PC-9 (cell line): ENCODE results near the gene CIBAR2. TPM values are rescaled to one million over a fixed set of nuclear protein-coding genes. Genes with fewer than 3 reads are reported as not detected.

Experiments
- BruUV-seq: library from RNA; stranded (reverse); fragments of 400-500 nt; replicated peaks from 2 replicates; lab custom pipeline; 2021; lab: Mats Ljungman, UMichigan
- CTCF ChIA-PET: fragments of 300-600 bp; sonication (Branson Sonifier 250); formaldehyde crosslinking; loops from one replicate; lab custom pipeline; 2022; ENCODE audit warnings: antibody characterized with exemption; lab: Charles Lee
- POLR2A ChIA-PET: fragments of 300-600 bp; sonication (Branson Sonifier 250); formaldehyde crosslinking; loops from one replicate; lab custom pipeline; 2022; ENCODE audit warnings: antibody characterized with exemption; ENCODE audit not compliant: unreplicated experiment; lab: Charles Lee
- DNase-seq, 2 experiments: peaks; one replicate each; pipeline versions ENCODE4 v3.0.0 to v3.0.0-alpha.2; 2015 to 2022; ENCODE audit warnings: mixed read lengths in 1 of 2
- H2AFZ ChIP-seq: fragments of 200-600 bp; sonication (generic); 2 replicates; pipeline ENCODE4 v1.8.1; 2017; ENCODE audit warnings: antibody characterized with exemption
- H3F3A ChIP-seq: fragments of 200-600 bp; sonication (generic); 2 replicates; pipeline ENCODE4 v1.8.1; 2017; ENCODE audit warnings: antibody characterized with exemption, mild to moderate bottlenecking, low read depth; ENCODE audit not compliant: insufficient read depth
- H3K27ac ChIP-seq: fragments of 200-600 bp; sonication (generic); 2 replicates; pipeline ENCODE4 v1.6.1; 2016; ENCODE audit warnings: mixed run types
- H3K27me3 ChIP-seq: fragments of 200-600 bp; sonication (generic); 2 replicates; pipeline ENCODE4 v1.6.1; 2016; ENCODE audit warnings: low read depth, mixed run types; ENCODE audit not compliant: insufficient read depth
- H3K36me3 ChIP-seq: fragments of 200-600 bp; sonication (generic); 2 replicates; pipeline ENCODE4 v1.6.1; 2016; ENCODE audit warnings: low read depth, mixed run types
- H3K4me1 ChIP-seq: fragments of 200-600 bp; sonication (generic); replicated peaks from 2 replicates; pipeline ENCODE4 v1.6.1; 2016; ENCODE audit warnings: mixed run types; ENCODE audit not compliant: insufficient read depth
- H3K4me2 ChIP-seq: fragments of 200-600 bp; sonication (generic); 2 replicates; pipeline ENCODE4 v1.6.1; 2017; ENCODE audit warnings: mixed run types
- H3K4me3 ChIP-seq: fragments of 200-600 bp; sonication (generic); 2 replicates; pipeline ENCODE4 v1.6.1; 2016; ENCODE audit warnings: mixed run types
- H3K79me2 ChIP-seq: fragments of 200-600 bp; sonication (generic); 2 replicates; pipeline ENCODE4 v1.6.1; 2017; ENCODE audit warnings: low read depth, mixed run types
- H3K9me2 ChIP-seq: fragments of 200-600 bp; sonication (generic); 2 replicates; pipeline ENCODE4 v1.8.1; 2017; ENCODE audit warnings: mild to moderate bottlenecking; ENCODE audit not compliant: insufficient read depth
- H3K9me3 ChIP-seq: fragments of 200-600 bp; sonication (generic); 2 replicates; pipeline ENCODE4 v1.8.1; 2016; ENCODE audit warnings: low read depth; ENCODE audit not compliant: insufficient read depth
- H4K20me1 ChIP-seq: fragments of 200-600 bp; sonication (generic); 2 replicates; pipeline ENCODE4 v1.8.1; 2017; ENCODE audit not compliant: insufficient read depth
- EZH2 ChIP-seq: fragments of 200-600 bp; sonication (generic); IDR thresholded peaks from 2 replicates; pipeline ENCODE4 v1.8.0; 2017; ENCODE audit warnings: antibody characterized with exemption, low read depth
- intact Hi-C: fragments of 100-400 bp; cut with micrococcal nuclease; formaldehyde crosslinking; loops from one replicate; pipeline ENCODE4 v1.10.0; 2022; ENCODE audit not compliant: unreplicated experiment
- total RNA-seq: library from RNA; stranded (reverse); gene quantifications from 2 replicates; pipeline ENCODE4 v1.2.3, GENCODE V29; 2021
- TF ChIP-seq, protein P1 (sequence below): fragments of 200-600 bp; sonication (generic); conservative IDR thresholded peaks from 2 replicates; pipeline ENCODE4 v1.6.1; 2017; ENCODE audit warnings: mixed run types, antibody characterized with exemption, mild to moderate bottlenecking, moderate library complexity

The CIBAR2 gene
- total RNA-seq, 1 experiment from 2014 or later: not detected

DNA sequence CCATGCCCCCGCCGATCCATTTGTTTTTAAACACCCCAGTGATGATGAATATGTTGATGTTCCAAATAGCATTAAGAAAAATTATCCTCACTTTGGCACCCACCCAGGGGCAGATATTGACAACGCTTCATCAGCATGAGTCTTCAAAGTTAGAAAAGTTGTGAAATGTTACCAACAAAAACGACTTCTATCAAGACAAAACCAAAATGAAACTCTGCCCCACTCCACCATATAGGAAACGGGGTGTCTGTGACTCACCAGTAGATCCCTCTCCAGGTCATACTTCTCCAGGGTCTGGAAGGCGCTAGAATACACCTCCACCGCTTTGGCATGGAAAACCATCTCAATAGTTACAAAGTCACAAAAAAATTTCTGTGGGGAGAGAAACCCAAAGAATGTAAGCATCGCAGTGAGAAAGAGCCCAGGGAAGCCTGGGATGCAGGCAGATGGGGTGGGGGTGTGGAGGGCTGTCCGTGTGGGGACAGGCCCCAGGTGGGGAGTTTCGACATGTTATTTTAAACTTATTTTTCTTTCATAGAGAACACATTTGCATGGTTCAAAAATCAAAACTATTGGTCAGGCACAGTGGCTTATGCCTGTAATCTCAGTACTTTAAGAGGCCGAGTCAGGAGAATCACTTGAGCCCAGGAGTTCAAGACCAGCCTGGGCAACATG lies 10.2 kb downstream of the CIBAR2 start:
- Histone ChIP-seq H3K79me2 (no peaks in the 10 kb centered on the region), H3K27ac (no peak overlapping the region), H3K4me3 (no peak overlapping the region), H3K27me3 (peaks cover 20% of the 10 kb centered on the region), H3K9me3 (no peaks in the 10 kb centered on the region), H2AFZ (no peak overlapping the region), H4K20me1 (no peaks in the 10 kb centered on the region; the same call in 1 of the 2 replicates), H3K4me1 (no peaks in the 10 kb centered on the region), H3K36me3 (no peaks in the 10 kb centered on the region), H3K9me2 (no peaks in the 10 kb centered on the region), H3F3A (no peaks in the 10 kb centered on the region), H3K4me2 (no peak overlapping the region)
- DNase-seq: no peak
- BruUV-seq: no TSS peak
- intact Hi-C loops: no loop called here
- ChIA-PET POLR2A (no interaction called here), CTCF (interaction anchor here (0.6 kb wide), 1 partner anchor 150 kb away, joined by 3 read pairs; no protein-coding TSS in a partner anchor)
- no peak for TF ChIP-seq EZH2
- TF ChIP-seq, protein P1, sequence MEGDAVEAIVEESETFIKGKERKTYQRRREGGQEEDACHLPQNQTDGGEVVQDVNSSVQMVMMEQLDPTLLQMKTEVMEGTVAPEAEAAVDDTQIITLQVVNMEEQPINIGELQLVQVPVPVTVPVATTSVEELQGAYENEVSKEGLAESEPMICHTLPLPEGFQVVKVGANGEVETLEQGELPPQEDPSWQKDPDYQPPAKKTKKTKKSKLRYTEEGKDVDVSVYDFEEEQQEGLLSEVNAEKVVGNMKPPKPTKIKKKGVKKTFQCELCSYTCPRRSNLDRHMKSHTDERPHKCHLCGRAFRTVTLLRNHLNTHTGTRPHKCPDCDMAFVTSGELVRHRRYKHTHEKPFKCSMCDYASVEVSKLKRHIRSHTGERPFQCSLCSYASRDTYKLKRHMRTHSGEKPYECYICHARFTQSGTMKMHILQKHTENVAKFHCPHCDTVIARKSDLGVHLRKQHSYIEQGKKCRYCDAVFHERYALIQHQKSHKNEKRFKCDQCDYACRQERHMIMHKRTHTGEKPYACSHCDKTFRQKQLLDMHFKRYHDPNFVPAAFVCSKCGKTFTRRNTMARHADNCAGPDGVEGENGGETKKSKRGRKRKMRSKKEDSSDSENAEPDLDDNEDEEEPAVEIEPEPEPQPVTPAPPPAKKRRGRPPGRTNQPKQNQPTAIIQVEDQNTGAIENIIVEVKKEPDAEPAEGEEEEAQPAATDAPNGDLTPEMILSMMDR: no peak

DNA sequence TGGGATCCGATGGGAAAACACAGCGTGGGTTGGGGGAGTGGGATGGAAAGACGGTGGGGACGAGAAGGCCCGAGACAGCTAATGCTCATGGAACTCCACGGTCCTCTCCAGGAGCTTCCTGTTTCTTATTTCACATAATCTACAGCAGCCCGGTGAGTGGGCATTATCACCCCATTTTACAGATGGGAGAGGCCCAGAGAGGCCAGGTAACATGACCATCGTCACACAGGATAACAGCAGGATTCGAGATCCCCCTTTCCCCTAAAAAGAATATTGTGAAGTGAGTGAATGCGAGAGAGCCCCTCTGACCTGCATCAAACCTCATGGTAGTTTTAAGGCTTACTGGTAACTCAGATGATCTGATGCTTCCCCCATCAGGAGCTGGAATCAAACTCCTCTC lies 12.0 kb downstream of the CIBAR2 start:
- Histone ChIP-seq H3K27me3 (peaks cover 32% of the 10 kb centered on the region), H2AFZ (no peak overlapping the region), H3K4me1 (no peaks in the 10 kb centered on the region), H3K4me2 (no peak overlapping the region), H3K9me2 (no peaks in the 10 kb centered on the region), H3K27ac (no peak overlapping the region), H3K36me3 (no peaks in the 10 kb centered on the region), H3K4me3 (no peak overlapping the region), H3K9me3 (no peaks in the 10 kb centered on the region), H3F3A (no peaks in the 10 kb centered on the region), H3K79me2 (no peaks in the 10 kb centered on the region), H4K20me1 (no peaks in the 10 kb centered on the region)
- intact Hi-C loops: no loop called here
- CTCF ChIA-PET: no interaction called here
- POLR2A ChIA-PET: interaction anchor here (0.5 kb wide), 1 partner anchor 544 kb away, joined by 7 read pairs; no protein-coding TSS in a partner anchor
- no TSS peak for BruUV-seq
- TF ChIP-seq, protein P1: no peak
- no peak for TF ChIP-seq EZH2
- DNase-seq: no peak

DNA sequence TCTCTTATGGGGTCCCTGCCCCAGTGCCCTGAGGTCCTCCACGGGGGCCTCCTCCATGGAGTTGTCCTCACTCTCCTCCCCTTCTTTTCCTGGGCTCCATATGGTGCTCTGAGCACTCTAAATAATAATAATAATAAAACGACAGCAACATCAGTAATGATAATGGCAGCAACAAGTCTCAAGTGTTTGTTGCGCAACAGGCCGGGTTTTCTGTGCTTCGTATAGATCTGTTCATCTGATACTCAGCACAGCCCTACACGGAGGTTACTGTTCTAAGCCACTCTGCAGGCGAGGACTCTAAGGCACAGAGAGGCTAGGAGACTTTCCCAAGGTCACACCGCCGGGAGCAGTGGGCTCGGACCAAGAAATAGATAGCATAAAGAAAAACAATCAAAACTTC lies 13.7 kb downstream of the CIBAR2 start:
- ChIA-PET POLR2A (no interaction called here), CTCF (no interaction called here)
- Histone ChIP-seq H3K79me2 (no peaks in the 10 kb centered on the region), H3K4me2 (no peak overlapping the region), H3K9me2 (no peaks in the 10 kb centered on the region), H3F3A (no peaks in the 10 kb centered on the region), H3K4me1 (no peaks in the 10 kb centered on the region), H3K4me3 (no peak overlapping the region), H3K27ac (no peak overlapping the region), H3K9me3 (no peaks in the 10 kb centered on the region), H2AFZ (no peak overlapping the region), H3K27me3 (peaks cover 49% of the 10 kb centered on the region), H4K20me1 (no peaks in the 10 kb centered on the region), H3K36me3 (no peaks in the 10 kb centered on the region)
- intact Hi-C loops: no loop called here
- DNase-seq: no peak
- TF ChIP-seq, protein P1: no peak
- no peak for TF ChIP-seq EZH2
- BruUV-seq: no TSS peak
